ENCODE measurements around the gene FBXO27.
"Not testable (repeated sequence)": the region's sequence is repeated elsewhere in the genome, so short reads cannot be mapped to it uniquely, and the experiment has no call there.

The FBXO27 gene

GRCh38 chr19:38988627-38989026 is 43.7 kb downstream of the FBXO27 start:
- not testable (repeated sequence) for DNase-seq (ENCODE audit: low spot score)

- DNase-seq (ENCODE audit: low spot score) = not testable (repeated sequence)
Observed at GRCh38 chr19:38987745-38988144, 44.6 kb downstream of the FBXO27 start.

GRCh38 chr19:38985262-38985661 is 47.1 kb downstream of the FBXO27 start:
- DNase-seq (ENCODE audit: low spot score) = no peak

- DNase-seq (ENCODE audit: low spot score) = no peak
Observed at GRCh38 chr19:38980583-38981374, 51.6 kb downstream of the FBXO27 start.

DNA sequence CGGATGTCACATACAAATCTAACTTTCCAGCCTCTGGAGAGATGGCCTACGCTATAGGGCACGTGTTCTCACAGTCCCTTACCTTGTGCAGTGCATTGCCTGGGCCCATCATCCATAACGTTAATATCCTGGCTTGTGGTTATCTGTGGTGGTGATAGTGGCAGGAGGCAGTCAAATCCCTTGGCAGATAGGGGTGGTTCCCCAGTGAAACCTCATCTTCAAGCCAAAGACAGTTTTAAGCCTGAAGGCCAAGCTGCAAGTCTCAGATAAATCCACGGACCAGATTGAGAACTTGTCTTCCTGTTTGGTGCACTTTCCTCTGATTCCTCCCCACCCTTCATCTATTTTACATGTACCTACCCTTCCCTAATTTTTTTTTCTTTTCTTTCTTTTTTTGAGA is 52.5 kb downstream of the FBXO27 start:
- no peak for DNase-seq (ENCODE audit: low spot score)

DNA sequence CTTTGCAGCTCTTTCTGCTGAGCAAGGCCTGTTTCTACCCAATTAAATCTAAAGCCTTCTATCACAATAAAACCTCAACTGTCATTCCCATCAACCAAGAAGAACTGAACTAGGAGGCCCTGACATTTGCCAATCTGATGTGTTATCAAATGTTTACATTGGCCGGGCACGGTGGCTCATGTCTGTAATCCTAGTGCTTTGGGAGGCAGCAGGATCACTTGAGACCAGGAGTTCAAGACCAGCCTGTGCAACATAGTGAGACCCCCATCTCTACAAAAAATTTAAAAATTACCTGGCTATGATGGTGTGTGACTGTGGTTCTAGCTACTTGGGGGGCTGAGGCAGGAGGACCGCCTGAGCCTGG is 54.0 kb downstream of the FBXO27 start:
- DNase-seq (ENCODE audit: low spot score) = no peak

DNA sequence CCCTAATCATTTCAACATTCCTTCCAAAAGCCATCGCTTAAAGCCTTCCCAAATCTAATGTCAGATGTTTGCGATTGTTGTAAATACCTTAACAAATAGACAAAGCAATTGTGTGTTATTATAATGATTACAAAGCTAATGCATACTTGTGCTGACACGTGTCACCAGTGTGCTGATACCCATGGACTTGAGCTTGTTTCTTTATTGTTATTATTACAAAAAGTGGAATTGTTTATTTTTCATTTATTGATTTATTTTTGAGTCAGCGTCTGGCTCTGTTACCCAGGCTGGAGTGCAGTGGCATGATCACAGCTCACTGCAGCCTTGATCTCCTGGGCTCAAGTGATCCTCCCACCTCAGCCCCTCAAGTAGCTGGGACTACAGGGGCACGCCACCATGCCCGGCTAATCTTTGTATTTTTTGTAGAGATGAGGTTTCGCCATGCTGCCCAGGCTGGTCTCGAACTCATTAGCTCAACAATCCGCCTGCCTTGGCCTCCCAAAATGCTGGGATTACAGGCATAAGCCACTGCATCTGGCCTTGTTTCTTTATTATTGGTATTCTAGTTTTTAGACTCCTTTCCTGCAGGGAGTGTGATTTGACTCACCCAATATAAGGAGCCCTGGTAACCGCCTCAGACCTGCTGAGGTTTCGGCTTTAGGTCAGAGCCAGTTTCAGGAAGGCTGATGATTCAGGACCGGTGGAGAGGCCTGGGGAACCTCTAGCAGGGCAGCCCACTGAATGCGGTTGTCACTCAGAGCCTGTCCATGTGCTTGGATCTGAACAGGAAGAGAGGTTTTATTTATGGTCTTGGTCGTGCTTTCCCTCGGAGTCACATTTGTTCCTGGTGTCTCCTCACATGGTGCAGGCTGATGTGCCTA is 54.7 kb downstream of the FBXO27 start:
- no peak for DNase-seq (ENCODE audit: low spot score)

- peak; percentile 82 for DNase-seq (ENCODE audit: low spot score)
Observed at GRCh38 chr19:38975861-38976271, 56.5 kb downstream of the FBXO27 start.

DNA sequence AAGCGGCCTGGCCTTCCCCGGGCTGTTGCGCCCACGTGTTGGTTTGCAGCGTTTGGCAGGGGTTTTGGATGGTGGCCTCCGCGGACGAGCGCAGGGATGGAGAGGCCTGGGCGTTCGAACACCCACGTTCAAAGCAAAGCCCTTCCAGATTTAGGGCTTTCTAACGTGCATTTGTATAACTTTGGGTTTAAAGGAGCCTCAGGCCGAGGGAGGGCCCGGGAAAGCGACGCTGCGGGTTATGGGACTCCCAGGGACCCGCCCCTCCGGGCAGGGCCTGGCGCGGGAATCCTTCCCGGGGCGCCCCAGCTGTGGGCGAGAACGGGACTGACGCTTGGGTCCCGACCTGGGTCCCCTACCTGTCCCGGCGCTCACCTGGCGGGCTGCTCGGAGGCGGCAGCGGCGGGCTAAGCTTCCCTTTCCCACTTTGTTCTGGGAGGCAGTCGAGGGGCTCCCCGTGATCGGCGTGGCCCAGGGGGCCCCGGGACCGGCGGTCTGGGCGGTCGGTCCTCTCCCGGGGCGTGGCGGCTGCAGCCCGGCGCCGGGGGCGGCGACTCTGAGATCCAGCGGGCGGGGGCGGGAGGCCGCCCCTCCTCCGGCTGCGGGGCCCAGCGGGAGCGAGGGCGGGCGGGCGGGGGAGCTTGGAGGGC is 57.0 kb downstream of the FBXO27 start, which contains the start of gene FBXO17:
FBXO17 (minus strand) TSS at position 529 of the 647 bp plus-strand sequence. CDS start 25,423 bp downstream, outside the sequence.
- peak; percentile 77 for DNase-seq (ENCODE audit: low spot score)

- DNase-seq (ENCODE audit: low spot score) = no peak
Observed at GRCh38 chr19:38974624-38975213, 57.6 kb downstream of the FBXO27 start.
